Breast epithelium (tissue), 4 donors: ENCODE data around the gene PDSS1. TPM values are rescaled to one million over a fixed set of nuclear protein-coding genes. Genes with fewer than 3 reads are reported as not detected.

Source experiments
- DNase-seq, 2 donors: peaks; one replicate each; pipeline ENCODE4 v3.0.0-alpha.2; 2019; ENCODE audit warnings: low spot score in 2 of 2
- H3K27ac ChIP-seq, 2 donors: fragments of 200-600 bp; sonication (generic) in 1 of 2; one replicate each; pipeline ENCODE4 v1.5.1; 2016 to 2019; ENCODE audit warnings: mild to moderate bottlenecking in 1 of 2
- H3K27me3 ChIP-seq, 2 donors: fragments of 200-600 bp; sonication (generic) in 1 of 2; one replicate each; pipeline versions ENCODE4 v1.5.1 to v1.6.0; 2017 to 2019; ENCODE audit warnings: control low read depth in 1 of 2, mild to moderate bottlenecking in 1 of 2
- H3K36me3 ChIP-seq: fragments of 200-600 bp; one replicate; pipeline ENCODE4 v1.5.1; 2019
- H3K4me1 ChIP-seq, 2 donors: fragments of 200-600 bp; sonication (generic); one replicate each; pipeline ENCODE4 v1.5.1; 2016 to 2019; ENCODE audit warnings: control low read depth in 1 of 2
- H3K4me3 ChIP-seq, 3 donors: fragments of 200-600 bp; sonication (generic); 1 replicate in 2 of 3; 2 replicates in 1 of 3; pipeline ENCODE4 v1.5.1; 2016 to 2019; ENCODE audit warnings: mild to moderate bottlenecking in 3 of 3, moderate library complexity in 2 of 3
- H3K9me3 ChIP-seq, 2 donors: fragments of 200-600 bp; sonication (generic) in 1 of 2; one replicate each; pipeline ENCODE4 v1.5.1; 2016 to 2019; ENCODE audit warnings: control low read depth in 1 of 2
- CTCF ChIP-seq, 3 donors: fragments of 450-650 bp; IDR thresholded peaks; one replicate each; pipeline ENCODE4 v1.5.1; 2016 to 2017; ENCODE audit warnings: antibody characterized with exemption in 3 of 3, mild to moderate bottlenecking in 3 of 3, moderate library complexity in 3 of 3
- POLR2A ChIP-seq: fragments of 450-650 bp; IDR thresholded peaks from one replicate; pipeline ENCODE4 v1.6.1; 2016; ENCODE audit warnings: antibody characterized with exemption, mild to moderate bottlenecking, moderate library complexity
- POLR2AphosphoS5 ChIP-seq, 3 donors: sonication (generic); formaldehyde crosslinking; IDR thresholded peaks; one replicate each; pipeline ENCODE4 v1.6.1; 2017; ENCODE audit warnings: antibody characterized with exemption in 3 of 3
- intact Hi-C: fragments of 100-400 bp; cut with DNase I; formaldehyde crosslinking; loops from one replicate; pipeline ENCODE4 v1.15.1; 2023; ENCODE audit warnings: low total_unique reads
- total RNA-seq, 3 donors: library from RNA; depleted of rRNA; stranded (reverse); fragments of >200 nt; gene quantifications; one replicate each; pipeline ENCODE4 v1.1.0, GENCODE V29; 2016

PDSS1 gene
- total RNA-seq, 3 donors from 2014 or later, result 2.7 to 8.2 (median 7.8) TPM

- no peak overlapping the region for H3K27ac ChIP-seq
- H3K9me3 ChIP-seq, result no peaks in the 10 kb centered on the region
- DNase-seq, result no peak
- no peak overlapping the region for H3K4me3 ChIP-seq
- TF ChIP-seq CTCF (IDR thresholded peaks at IDR 0.05), result no peak
- no peak for TF ChIP-seq POLR2AphosphoS5 (IDR thresholded peaks at IDR 0.05)
- TF ChIP-seq POLR2A, result no peak
- no peaks in the 10 kb centered on the region for H3K4me1 ChIP-seq
- H3K36me3 ChIP-seq, result no peaks in the 10 kb centered on the region
- intact Hi-C loops, result no loop called here
- H3K27me3 ChIP-seq, result no peaks in the 10 kb centered on the region
These were observed 41.8 kb upstream of the PDSS1 start for GRCh38 chr10:26655746-26656145.

GRCh38 chr10:26662864-26663263 lies 34.6 kb upstream of the PDSS1 start:
- H3K36me3 ChIP-seq, result no peaks in the 10 kb centered on the region
- intact Hi-C loops, result no loop called here
- H3K27ac ChIP-seq, result no peak overlapping the region
- no peaks in the 10 kb centered on the region for H3K4me1 ChIP-seq
- TF ChIP-seq POLR2AphosphoS5 (IDR thresholded peaks at IDR 0.05), result no peak
- no peak for TF ChIP-seq CTCF (IDR thresholded peaks at IDR 0.05)
- TF ChIP-seq POLR2A, result no peak
- no peaks in the 10 kb centered on the region for H3K27me3 ChIP-seq
- H3K9me3 ChIP-seq, result no peaks in the 10 kb centered on the region
- no peak for DNase-seq
- no peak overlapping the region for H3K4me3 ChIP-seq

- Histone ChIP-seq H3K4me3 (no peak overlapping the region), H3K36me3 (no peaks in the 10 kb centered on the region), H3K27me3 (no peaks in the 10 kb centered on the region), H3K27ac (no peak overlapping the region), H3K4me1 (no peaks in the 10 kb centered on the region), H3K9me3 (no peaks in the 10 kb centered on the region)
- intact Hi-C loops, result no loop called here
- TF ChIP-seq POLR2AphosphoS5 (IDR thresholded peaks at IDR 0.05) (no peak), CTCF (IDR thresholded peaks at IDR 0.05) (no peak)
- no peak for DNase-seq
These were observed 32.1 kb upstream of the PDSS1 start for GRCh38 chr10:26665080-26666048.

- Histone ChIP-seq H3K27me3 (no peaks in the 10 kb centered on the region), H3K27ac (no peak overlapping the region), H3K36me3 (no peaks in the 10 kb centered on the region), H3K4me3 (no peak overlapping the region), H3K4me1 (no peaks in the 10 kb centered on the region), H3K9me3 (no peaks in the 10 kb centered on the region)
- DNase-seq, result no peak
- intact Hi-C loops, result no loop called here
- TF ChIP-seq POLR2AphosphoS5 (IDR thresholded peaks at IDR 0.05), result no peak
- TF ChIP-seq POLR2A, result no peak
- TF ChIP-seq CTCF (IDR thresholded peaks at IDR 0.05), result no peak
These were observed 21.6 kb upstream of the PDSS1 start for GRCh38 chr10:26675873-26676257.

- TF ChIP-seq POLR2A, result no peak
- no peak for TF ChIP-seq CTCF (IDR thresholded peaks at IDR 0.05)
- TF ChIP-seq POLR2AphosphoS5 (IDR thresholded peaks at IDR 0.05), result no peak
- intact Hi-C loops, result no loop called here
- no peak overlapping the region for H3K27ac ChIP-seq
These were observed 17.9 kb upstream of the PDSS1 start for GRCh38 chr10:26679588-26679987.

More at GRCh38 chr10:26679588-26679987, 17.9 kb upstream of the PDSS1 start:
- Histone ChIP-seq H3K4me1 (no peaks in the 10 kb centered on the region), H3K4me3 (no peak overlapping the region), H3K27me3 (no peaks in the 10 kb centered on the region), H3K36me3 (no peaks in the 10 kb centered on the region), H3K9me3 (no peaks in the 10 kb centered on the region)
- DNase-seq, result no peak
